Stimulated activated naive CD8-positive, alpha-beta T cell treated with anti-CD3 and anti-CD28 coated beads, Interleukin-15, Interleukin-2, amounts not matched to agents 100 ng/mL and 50 ng/mL, for 24 hours (primary cell): Measurements from ENCODE around the gene NXF1.
A peak's percentile ranks its signal among the peaks of the same experiment; 100 is the strongest.
"Not testable (repeated sequence)": the region's sequence is repeated elsewhere in the genome, so short reads cannot be mapped to it uniquely, and the experiment has no call there.

Experiments
- H3K27ac Mint-ChIP-seq: one replicate; pipeline ENCODE4 v1.8.0; 2021; ENCODE audit warnings: mild to moderate bottlenecking, mixed read lengths
- H3K27me3 Mint-ChIP-seq: one replicate; pipeline ENCODE4 v1.8.0; 2021; ENCODE audit warnings: mixed read lengths
- H3K36me3 Mint-ChIP-seq: one replicate; pipeline ENCODE4 v1.8.0; 2021; ENCODE audit warnings: low read depth, mixed read lengths
- H3K4me1 Mint-ChIP-seq: one replicate; pipeline ENCODE4 v1.8.0; 2021; ENCODE audit warnings: low read depth, mixed read lengths
- H3K4me3 Mint-ChIP-seq: one replicate; pipeline ENCODE4 v1.8.0; 2021; ENCODE audit warnings: mild to moderate bottlenecking, mixed read lengths
- H3K9me3 Mint-ChIP-seq: one replicate; pipeline ENCODE4 v1.8.0; 2021; ENCODE audit warnings: mixed read lengths

The NXF1 gene

DNA sequence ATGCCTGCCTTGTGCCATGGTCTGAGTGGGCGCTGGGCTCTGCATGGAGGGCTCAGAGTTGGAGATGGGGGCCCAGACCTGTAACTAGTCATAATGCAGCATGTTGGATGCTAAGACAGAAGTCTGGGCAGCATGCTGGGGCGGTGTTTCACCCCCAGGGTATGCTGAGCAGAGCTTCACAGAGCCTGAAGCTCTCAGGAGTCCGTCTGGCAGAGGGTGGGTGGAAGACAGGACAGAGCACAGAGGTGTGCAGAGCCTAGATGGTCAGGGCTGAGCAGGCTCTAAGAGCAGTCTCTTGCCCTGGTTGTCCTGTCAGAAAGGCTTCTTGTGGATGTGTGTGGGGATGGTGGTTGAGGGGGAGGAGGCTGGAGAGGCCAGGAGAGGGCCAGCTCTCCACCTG lies 26.8 kb downstream of the NXF1 start:
- Mint-ChIP-seq H3K4me1 (peaks cover 20% of the 10 kb centered on the region), H3K9me3 (no peaks in the 10 kb centered on the region), H3K4me3 (no peak overlapping the region), H3K27me3 (no peaks in the 10 kb centered on the region), H3K36me3 (peaks cover 28% of the 10 kb centered on the region), H3K27ac (no peak overlapping the region)

GRCh38 chr11:62777389-62777788 lies 27.9 kb downstream of the NXF1 start:
- H3K27ac Mint-ChIP-seq: peak overlapping the region; percentile 75
- peaks cover 21% of the 10 kb centered on the region for H3K4me1 Mint-ChIP-seq
- no peaks in the 10 kb centered on the region for H3K9me3 Mint-ChIP-seq
- H3K4me3 Mint-ChIP-seq: no peak overlapping the region
- H3K27me3 Mint-ChIP-seq: no peaks in the 10 kb centered on the region
- H3K36me3 Mint-ChIP-seq: peaks cover 21% of the 10 kb centered on the region

GRCh38 chr11:62775646-62776045 lies 29.6 kb downstream of the NXF1 start:
- peaks cover 21% of the 10 kb centered on the region for H3K36me3 Mint-ChIP-seq
- no peaks in the 10 kb centered on the region for H3K9me3 Mint-ChIP-seq
- no peak overlapping the region for H3K4me3 Mint-ChIP-seq
- peaks cover 29% of the 10 kb centered on the region for H3K4me1 Mint-ChIP-seq
- H3K27ac Mint-ChIP-seq: no peak overlapping the region
- H3K27me3 Mint-ChIP-seq: no peaks in the 10 kb centered on the region

DNA sequence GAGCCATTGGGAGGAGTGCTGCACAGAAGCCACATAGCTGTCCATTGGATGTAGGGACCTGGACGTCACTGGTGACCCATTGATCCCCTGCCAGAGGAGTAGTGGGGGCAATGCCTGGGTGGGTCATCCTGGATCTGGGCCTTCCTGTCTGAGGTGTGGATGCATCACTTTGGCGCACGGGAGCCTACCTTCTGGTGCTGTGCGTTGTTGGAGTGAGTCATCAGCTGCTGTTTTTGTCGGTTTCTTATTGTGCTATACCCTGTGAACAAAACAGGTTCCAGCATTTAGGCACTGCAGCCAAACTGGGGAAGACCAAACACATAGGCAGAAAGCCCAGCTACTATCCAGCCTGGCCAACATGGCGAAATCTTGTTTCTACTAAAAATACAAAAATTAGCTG lies 30.8 kb downstream of the NXF1 start:
- Mint-ChIP-seq H3K9me3 (no peaks in the 10 kb centered on the region), H3K27ac (no peak overlapping the region), H3K4me1 (peaks cover 41% of the 10 kb centered on the region), H3K36me3 (peaks cover 21% of the 10 kb centered on the region), H3K27me3 (no peaks in the 10 kb centered on the region), H3K4me3 (no peak overlapping the region)

DNA sequence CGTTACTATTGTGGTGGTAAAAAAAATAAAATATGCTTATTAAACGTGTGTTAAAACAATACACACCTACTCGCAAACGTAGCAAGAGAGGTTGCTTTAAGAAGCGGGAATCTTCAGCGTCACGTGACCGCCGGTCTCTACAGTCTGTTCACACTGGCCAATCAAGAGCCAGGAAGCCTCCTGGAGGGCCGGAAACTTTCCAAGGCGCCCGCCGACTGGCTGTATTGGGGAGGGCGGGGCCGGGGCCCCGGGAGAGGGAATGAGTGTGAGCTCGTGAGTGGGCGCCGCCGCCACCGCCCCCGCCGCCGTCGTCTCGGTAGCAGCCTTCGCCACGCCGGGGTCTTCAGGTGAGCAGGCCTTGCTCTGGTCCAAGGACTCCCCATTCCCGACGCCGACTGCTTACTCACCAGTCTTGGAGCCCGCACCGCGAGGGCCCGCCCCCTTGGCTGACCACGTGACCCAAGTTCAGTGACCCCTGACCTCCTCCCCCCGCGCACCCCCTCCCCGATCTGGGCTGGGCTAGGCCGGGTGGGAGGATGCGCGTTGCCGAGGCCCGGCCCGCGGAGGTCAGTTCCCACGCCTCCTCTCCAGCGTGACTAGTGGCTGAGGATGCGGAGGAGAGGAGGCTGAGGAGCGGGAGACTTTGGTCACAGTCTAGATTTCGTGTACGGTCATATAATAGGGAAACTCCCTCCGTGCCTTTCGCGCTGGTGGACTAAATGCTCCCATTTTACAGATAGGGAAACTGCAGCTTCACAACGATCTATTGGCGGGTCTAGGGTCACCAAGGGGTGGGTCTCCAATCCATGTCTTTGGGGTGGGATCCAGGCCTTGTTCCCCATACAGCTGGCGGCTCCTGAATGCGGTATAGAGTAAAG lies 33.9 kb downstream of the NXF1 start, which contains the start of gene TAF6L:
Gene TAF6L, plus strand, starts transcription at position 253 of the 878 bp plus-strand sequence. CDS start 4,388 bp downstream, outside the sequence.
- peak within 1 kb of the TSS; percentile 94 for H3K27ac Mint-ChIP-seq
- peaks cover 28% of the 10 kb centered on the region for H3K4me1 Mint-ChIP-seq
- H3K9me3 Mint-ChIP-seq: no peaks in the 10 kb centered on the region
- peak within 1 kb of the TSS; percentile 88 for H3K4me3 Mint-ChIP-seq
- H3K27me3 Mint-ChIP-seq: no peaks in the 10 kb centered on the region
- H3K36me3 Mint-ChIP-seq: peaks cover 13% of the 10 kb centered on the region

DNA sequence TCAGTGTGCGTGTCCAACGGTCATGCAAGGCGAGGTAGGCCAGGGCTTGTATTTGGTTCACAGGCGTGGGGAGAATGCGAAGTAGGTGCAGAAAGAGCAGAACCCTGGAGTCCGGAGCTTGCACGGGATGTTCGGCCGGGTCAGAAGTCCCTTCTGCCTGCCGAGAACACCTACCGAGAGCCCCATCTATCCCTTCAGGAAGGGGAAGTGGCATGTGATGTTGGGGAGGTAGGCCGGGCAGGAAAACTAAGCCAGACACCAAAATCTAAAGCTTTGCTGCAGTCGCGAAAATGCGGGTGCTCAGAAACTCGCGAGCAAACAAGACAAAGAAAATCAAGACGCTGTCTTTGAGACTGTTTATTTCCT lies 34.5 kb downstream of the NXF1 start:
- Mint-ChIP-seq H3K9me3 (no peaks in the 10 kb centered on the region), H3K27ac (peak overlapping the region; percentile 94), H3K27me3 (no peaks in the 10 kb centered on the region), H3K36me3 (peaks cover 13% of the 10 kb centered on the region), H3K4me3 (peak overlapping the region; percentile 88), H3K4me1 (peaks cover 28% of the 10 kb centered on the region)

DNA sequence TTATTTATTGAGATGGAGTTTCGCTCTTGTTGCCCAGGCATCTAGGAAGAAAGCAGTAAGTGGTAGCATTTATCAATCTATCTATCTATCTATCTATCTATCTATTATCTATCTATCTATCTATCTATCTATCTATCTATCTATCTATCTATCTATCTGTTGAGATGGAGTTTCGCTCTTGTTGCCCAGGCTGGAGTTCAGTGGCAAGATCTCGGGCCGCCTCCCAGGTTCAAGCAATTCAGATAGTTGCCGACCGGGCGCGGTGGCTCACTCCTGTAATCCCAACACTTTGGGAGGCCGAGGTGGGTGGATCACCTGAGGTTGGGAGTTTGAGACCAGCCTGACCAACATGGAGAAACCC lies 44.4 kb downstream of the NXF1 start:
- H3K9me3 Mint-ChIP-seq, H3K27me3 Mint-ChIP-seq: not testable (repeated sequence)
- Mint-ChIP-seq H3K4me3 (peak overlapping the region; percentile 99), H3K27ac (peak overlapping the region; percentile 75), H3K36me3 (peaks cover 27% of the 10 kb centered on the region), H3K4me1 (peaks cover 23% of the 10 kb centered on the region)

- H3K27me3 Mint-ChIP-seq: no peaks in the 10 kb centered on the region
- peaks cover 12% of the 10 kb centered on the region for H3K36me3 Mint-ChIP-seq
- no peak overlapping the region for H3K4me3 Mint-ChIP-seq
- no peaks in the 10 kb centered on the region for H3K9me3 Mint-ChIP-seq
- H3K27ac Mint-ChIP-seq: no peak overlapping the region
- peaks cover 28% of the 10 kb centered on the region for H3K4me1 Mint-ChIP-seq
These were observed 47.1 kb downstream of the NXF1 start for GRCh38 chr11:62757846-62758788.

GRCh38 chr11:62755086-62755615 lies 50.1 kb downstream of the NXF1 start:
- Mint-ChIP-seq H3K36me3 (peaks cover 5% of the 10 kb centered on the region), H3K4me3 (peak overlapping the region; percentile 99), H3K4me1 (peaks cover 25% of the 10 kb centered on the region), H3K9me3 (no peaks in the 10 kb centered on the region), H3K27ac (no peak overlapping the region), H3K27me3 (no peaks in the 10 kb centered on the region)

DNA sequence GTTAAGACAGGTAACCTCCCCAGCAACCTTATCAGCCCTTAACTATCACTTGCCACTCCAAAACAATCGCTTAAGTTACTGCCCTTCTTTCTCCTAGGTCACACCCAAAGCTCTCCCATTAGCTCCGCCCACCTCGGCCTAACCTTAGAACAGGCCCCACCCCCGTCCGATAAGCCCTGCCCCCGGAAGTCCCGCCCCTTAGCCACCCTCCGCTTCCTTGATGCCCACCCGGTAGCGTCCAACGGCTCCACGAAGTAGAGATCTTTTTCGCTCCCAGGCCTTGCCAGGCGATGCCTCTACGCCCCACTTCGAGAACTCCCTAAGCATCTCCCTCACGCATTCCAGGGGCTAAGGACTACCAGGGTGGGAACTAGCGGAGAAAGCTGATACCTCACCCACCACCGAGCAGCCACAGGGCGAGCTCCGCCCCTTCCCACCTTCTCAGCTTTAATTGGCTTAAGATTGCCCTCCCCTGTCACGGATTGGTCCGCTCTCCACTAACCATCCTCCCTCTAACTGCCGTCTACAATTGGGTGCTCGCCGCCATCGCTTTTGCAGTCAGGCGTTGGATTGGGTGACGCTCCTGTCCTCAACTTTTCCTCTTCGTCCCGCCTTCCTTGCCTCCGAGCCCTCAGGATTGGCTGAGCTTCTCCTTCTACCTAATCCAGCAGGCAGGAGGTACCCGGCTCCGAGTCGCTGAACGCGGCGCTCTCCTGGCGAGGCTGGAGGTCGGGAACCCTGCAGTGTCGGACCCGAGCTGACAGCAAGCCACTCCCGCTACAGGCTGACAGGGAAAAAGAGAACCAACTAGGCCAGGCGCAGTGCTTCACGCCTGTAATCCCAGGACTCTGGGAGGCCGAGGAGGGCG lies 51.3 kb downstream of the NXF1 start, which contains the start of gene ZBTB3:
Gene ZBTB3, minus strand, starts transcription at position 425 of the 868 bp plus-strand sequence. CDS start 496 bp downstream, outside the sequence.
- Mint-ChIP-seq H3K36me3 (peaks cover 5% of the 10 kb centered on the region), H3K4me1 (peaks cover 32% of the 10 kb centered on the region), H3K27me3 (no peaks in the 10 kb centered on the region), H3K27ac (peak within 1 kb of the TSS; percentile 98), H3K4me3 (peak within 1 kb of the TSS; percentile 99), H3K9me3 (no peaks in the 10 kb centered on the region)

- Mint-ChIP-seq H3K4me3 (peak overlapping the region; percentile 99), H3K9me3 (no peaks in the 10 kb centered on the region), H3K4me1 (peaks cover 35% of the 10 kb centered on the region), H3K27ac (peak overlapping the region; percentile 98), H3K27me3 (no peaks in the 10 kb centered on the region), H3K36me3 (peaks cover 5% of the 10 kb centered on the region)
These were observed 52.1 kb downstream of the NXF1 start for GRCh38 chr11:62752994-62753735.

GRCh38 chr11:62752177-62752785 lies 53.0 kb downstream of the NXF1 start:
- Mint-ChIP-seq H3K4me3 (no peak overlapping the region), H3K27me3 (no peaks in the 10 kb centered on the region), H3K4me1 (peaks cover 35% of the 10 kb centered on the region), H3K27ac (peak overlapping the region; percentile 34), H3K9me3 (no peaks in the 10 kb centered on the region), H3K36me3 (peaks cover 5% of the 10 kb centered on the region)

- H3K36me3 Mint-ChIP-seq, H3K4me3 Mint-ChIP-seq, H3K27me3 Mint-ChIP-seq, H3K9me3 Mint-ChIP-seq, H3K27ac Mint-ChIP-seq: not testable (repeated sequence)
- H3K4me1 Mint-ChIP-seq: peaks cover 35% of the 10 kb centered on the region
These were observed 55.3 kb downstream of the NXF1 start for GRCh38 chr11:62749931-62750330.
